ENCODE data around the gene RRP9.

Gene RRP9

GRCh38 chr3:51955175-51955892 lies 13.6 kb upstream of the RRP9 start, which contains the start of gene GPR62:
Gene GPR62, plus strand, starts transcription at chr3:51955381. Its CDS starts 272 bp downstream, at chr3:51955653.
- no peak for DNase-seq

GRCh38 chr3:51954713-51955112 lies 13.0 kb upstream of the RRP9 start:
- DNase-seq: no peak

- no peak for DNase-seq
Measured at GRCh38 chr3:51954105-51954504, 12.4 kb upstream of the RRP9 start.

GRCh38 chr3:51953445-51953844 lies 11.7 kb upstream of the RRP9 start:
- no peak for DNase-seq

GRCh38 chr3:51950899-51951298 lies 9.2 kb upstream of the RRP9 start:
- no peak for DNase-seq

GRCh38 chr3:51949121-51949520 lies 7.4 kb upstream of the RRP9 start:
- no peak for DNase-seq

- DNase-seq: no peak
Measured at GRCh38 chr3:51948016-51948580, 6.4 kb upstream of the RRP9 start.

GRCh38 chr3:51947215-51947900 lies 5.7 kb upstream of the RRP9 start:
- no peak for DNase-seq

- DNase-seq: no peak
Measured at GRCh38 chr3:51946796-51947195, 5.1 kb upstream of the RRP9 start.

GRCh38 chr3:51945926-51946705 lies 4.4 kb upstream of the RRP9 start:
- DNase-seq: no peak

GRCh38 chr3:51945031-51945840 lies 3.5 kb upstream of the RRP9 start:
- no peak for DNase-seq

GRCh38 chr3:51944451-51945021 lies 2.8 kb upstream of the RRP9 start:
- no peak for DNase-seq

- DNase-seq: no peak
Measured at GRCh38 chr3:51943451-51944391, 2.0 kb upstream of the RRP9 start.

- no peak for DNase-seq
Measured at GRCh38 chr3:51942603-51943450, 1.1 kb upstream of the RRP9 start.

GRCh38 chr3:51941463-51941797 lies 274 bp downstream of the RRP9 start:
- DNase-seq: no peak

GRCh38 chr3:51940648-51941462 lies 849 bp downstream of the RRP9 start:
- DNase-seq: no peak

GRCh38 chr3:51938780-51939425 lies 2.8 kb downstream of the RRP9 start:
- no peak for DNase-seq

GRCh38 chr3:51937611-51938450 lies 3.9 kb downstream of the RRP9 start:
- DNase-seq: no peak
